ENCODE measurements around the gene ITGB2. TPM values are rescaled to one million over a fixed set of nuclear protein-coding genes. Genes with fewer than 3 reads are reported as not detected.
A peak's percentile ranks its signal among the peaks of the same experiment; 100 is the strongest.

Gene ITGB2
- total RNA-seq, 1 experiment from 2014 or later, result 1.5 TPM

- no peak for TF ChIP-seq AFF4 (CRISPR knock-in tag; IDR thresholded peaks at IDR 0.05; ENCODE audit: borderline replicate concordance)
These were observed 45.7 kb upstream of the ITGB2 start (continued) for GRCh38 chr21:44966135-44967081.

DNA sequence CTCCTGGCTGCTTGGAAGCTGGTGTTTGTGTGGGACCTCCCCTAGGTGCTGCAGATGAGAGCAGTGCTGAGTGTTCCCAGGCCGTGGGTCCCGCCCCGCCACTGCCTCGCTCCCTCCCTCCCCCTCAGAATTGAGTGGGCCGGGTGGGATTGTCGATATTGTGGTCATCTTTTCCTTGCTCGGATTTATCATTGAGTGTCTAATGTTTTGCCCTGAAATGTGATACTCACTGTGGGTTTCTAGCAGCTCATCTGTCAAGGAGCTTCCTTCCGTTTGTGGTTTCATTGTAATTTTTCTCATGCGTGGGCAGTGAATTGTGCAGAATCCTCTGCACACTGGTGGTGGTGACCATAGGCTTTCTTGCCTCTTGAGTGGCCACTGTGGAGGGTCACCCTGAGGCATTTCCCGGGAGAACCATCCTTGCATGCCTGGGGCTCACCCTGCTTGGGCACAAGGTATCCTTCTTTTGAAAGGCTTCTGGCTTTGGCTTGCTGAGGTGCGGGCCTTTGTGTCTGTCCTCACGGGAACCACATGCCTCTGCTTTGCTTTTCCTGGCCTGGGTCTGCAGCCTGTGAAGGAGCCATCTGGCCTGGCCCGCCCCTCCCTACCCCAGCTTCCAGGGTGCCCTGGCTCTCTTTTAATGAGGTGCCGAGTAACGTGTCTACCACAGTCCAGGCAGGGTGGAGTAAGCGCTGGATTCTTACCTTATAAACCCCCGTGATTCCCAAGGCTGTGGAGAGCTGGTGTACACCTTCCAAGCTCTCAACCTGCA, 44.7 kb upstream of the ITGB2 start:
- H3K27me3 Mint-ChIP-seq (ENCODE audit: low read depth), result no peaks in the 10 kb centered on the region
- H3K4me1 Mint-ChIP-seq, result peaks cover 9% of the 10 kb centered on the region
- TF ChIP-seq ZNF219 (CRISPR knock-in tag; IDR thresholded peaks at IDR 0.05; ENCODE audit: borderline replicate concordance) (no peak), SOX15 (CRISPR knock-in tag; IDR thresholded peaks at IDR 0.05) (no peak), SP1 (CRISPR knock-in tag; conservative IDR thresholded peaks at IDR 0.05) (no peak), ZNF671 (CRISPR knock-in tag; IDR thresholded peaks at IDR 0.05) (no peak), ZNF317 (CRISPR knock-in tag; IDR thresholded peaks at IDR 0.05; ENCODE audit: borderline replicate concordance, low read depth) (no peak), ZNF396 (CRISPR knock-in tag; IDR thresholded peaks at IDR 0.05; ENCODE audit: borderline replicate concordance) (no peak), ZNF232 (CRISPR knock-in tag; IDR thresholded peaks at IDR 0.05) (no peak), NFE2L1 (CRISPR knock-in tag; IDR thresholded peaks at IDR 0.05) (no peak), USF1 (CRISPR knock-in tag; IDR thresholded peaks at IDR 0.05) (no peak)
- TF ChIP-seq, protein P1, sequence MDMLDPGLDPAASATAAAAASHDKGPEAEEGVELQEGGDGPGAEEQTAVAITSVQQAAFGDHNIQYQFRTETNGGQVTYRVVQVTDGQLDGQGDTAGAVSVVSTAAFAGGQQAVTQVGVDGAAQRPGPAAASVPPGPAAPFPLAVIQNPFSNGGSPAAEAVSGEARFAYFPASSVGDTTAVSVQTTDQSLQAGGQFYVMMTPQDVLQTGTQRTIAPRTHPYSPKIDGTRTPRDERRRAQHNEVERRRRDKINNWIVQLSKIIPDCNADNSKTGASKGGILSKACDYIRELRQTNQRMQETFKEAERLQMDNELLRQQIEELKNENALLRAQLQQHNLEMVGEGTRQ (CRISPR knock-in tag; IDR thresholded peaks at IDR 0.05), result no peak
- POLR2A ChIA-PET, result no interaction called here
- ATAC-seq (no peak), DNase-seq (ENCODE audit: low spot score) (no peak)
- CTCF ChIA-PET, result interaction anchor here (1.5 kb wide), 1 partner anchor 15 kb away, joined by 5 read pairs; no protein-coding TSS in a partner anchor
- no peak overlapping the region for H3K4me3 Mint-ChIP-seq
- H3K9me3 Mint-ChIP-seq, result no peaks in the 10 kb centered on the region
- peaks cover 26% of the 10 kb centered on the region for H3K36me3 Mint-ChIP-seq
- H3K27ac Mint-ChIP-seq, result peak overlapping the region; percentile 89

DNA sequence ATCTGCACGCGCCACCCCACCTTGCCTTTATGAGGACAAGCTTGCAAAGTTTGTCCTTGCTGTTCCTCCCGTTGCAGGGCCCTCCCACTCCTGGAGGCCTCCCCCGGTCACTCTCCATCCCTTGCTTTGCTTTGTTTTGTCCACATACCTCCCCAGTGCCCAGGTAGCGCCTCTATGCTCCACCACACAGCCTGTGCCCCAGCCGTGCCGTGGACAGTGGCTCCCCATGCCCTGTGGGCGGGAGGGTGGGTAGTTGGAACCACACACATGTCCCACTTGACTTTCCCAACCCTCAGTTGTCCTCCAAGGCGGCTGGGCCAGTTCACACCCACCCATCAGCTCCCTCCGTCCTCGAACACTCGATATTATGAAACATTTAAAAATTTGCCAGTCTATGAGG, 43.7 kb upstream of the ITGB2 start:
- H3K27ac Mint-ChIP-seq, result no peak overlapping the region
- no peak overlapping the region for H3K4me3 Mint-ChIP-seq
- no peak for DNase-seq (ENCODE audit: low spot score)
- ChIA-PET CTCF (interaction anchor here (1.5 kb wide), 1 partner anchor 14 kb away, joined by 5 read pairs; no protein-coding TSS in a partner anchor), POLR2A (no interaction called here)
- H3K36me3 Mint-ChIP-seq, result peaks cover 20% of the 10 kb centered on the region
- no peak for ATAC-seq
- H3K27me3 Mint-ChIP-seq (ENCODE audit: low read depth), result no peaks in the 10 kb centered on the region
- peaks cover under 1% of the 10 kb centered on the region; the same call in 1 of the 2 replicates for H3K4me1 Mint-ChIP-seq
- no peaks in the 10 kb centered on the region for H3K9me3 Mint-ChIP-seq
- no peak for TF ChIP-seq ZSCAN18 (CRISPR knock-in tag; IDR thresholded peaks at IDR 0.05)
- TF ChIP-seq, protein P2, sequence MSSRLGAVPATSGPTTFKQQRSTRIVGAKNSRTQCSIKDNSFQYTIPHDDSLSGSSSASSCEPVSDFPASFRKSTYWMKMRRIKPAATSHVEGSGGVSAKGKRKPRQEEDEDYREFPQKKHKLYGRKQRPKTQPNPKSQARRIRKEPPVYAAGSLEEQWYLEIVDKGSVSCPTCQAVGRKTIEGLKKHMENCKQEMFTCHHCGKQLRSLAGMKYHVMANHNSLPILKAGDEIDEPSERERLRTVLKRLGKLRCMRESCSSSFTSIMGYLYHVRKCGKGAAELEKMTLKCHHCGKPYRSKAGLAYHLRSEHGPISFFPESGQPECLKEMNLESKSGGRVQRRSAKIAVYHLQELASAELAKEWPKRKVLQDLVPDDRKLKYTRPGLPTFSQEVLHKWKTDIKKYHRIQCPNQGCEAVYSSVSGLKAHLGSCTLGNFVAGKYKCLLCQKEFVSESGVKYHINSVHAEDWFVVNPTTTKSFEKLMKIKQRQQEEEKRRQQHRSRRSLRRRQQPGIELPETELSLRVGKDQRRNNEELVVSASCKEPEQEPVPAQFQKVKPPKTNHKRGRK (CRISPR knock-in tag; IDR thresholded peaks at IDR 0.05; ENCODE audit: borderline replicate concordance), result no peak
- TF ChIP-seq RELA (CRISPR knock-in tag; IDR thresholded peaks at IDR 0.05; ENCODE audit: borderline replicate concordance), result no peak
- no peak for TF ChIP-seq ZNF263 (CRISPR knock-in tag; IDR thresholded peaks at IDR 0.05; ENCODE audit: low read depth)
- TF ChIP-seq, protein P3, sequence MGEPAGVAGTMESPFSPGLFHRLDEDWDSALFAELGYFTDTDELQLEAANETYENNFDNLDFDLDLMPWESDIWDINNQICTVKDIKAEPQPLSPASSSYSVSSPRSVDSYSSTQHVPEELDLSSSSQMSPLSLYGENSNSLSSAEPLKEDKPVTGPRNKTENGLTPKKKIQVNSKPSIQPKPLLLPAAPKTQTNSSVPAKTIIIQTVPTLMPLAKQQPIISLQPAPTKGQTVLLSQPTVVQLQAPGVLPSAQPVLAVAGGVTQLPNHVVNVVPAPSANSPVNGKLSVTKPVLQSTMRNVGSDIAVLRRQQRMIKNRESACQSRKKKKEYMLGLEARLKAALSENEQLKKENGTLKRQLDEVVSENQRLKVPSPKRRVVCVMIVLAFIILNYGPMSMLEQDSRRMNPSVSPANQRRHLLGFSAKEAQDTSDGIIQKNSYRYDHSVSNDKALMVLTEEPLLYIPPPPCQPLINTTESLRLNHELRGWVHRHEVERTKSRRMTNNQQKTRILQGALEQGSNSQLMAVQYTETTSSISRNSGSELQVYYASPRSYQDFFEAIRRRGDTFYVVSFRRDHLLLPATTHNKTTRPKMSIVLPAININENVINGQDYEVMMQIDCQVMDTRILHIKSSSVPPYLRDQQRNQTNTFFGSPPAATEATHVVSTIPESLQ (CRISPR knock-in tag; IDR thresholded peaks at IDR 0.05), result no peak
- TF ChIP-seq NFATC4 (CRISPR knock-in tag; IDR thresholded peaks at IDR 0.05), result no peak
- no peak for TF ChIP-seq FOXP1 (CRISPR knock-in tag; IDR thresholded peaks at IDR 0.05; ENCODE audit: borderline replicate concordance)
- no peak for TF ChIP-seq NR2C2 (CRISPR knock-in tag; IDR thresholded peaks at IDR 0.05)
